Measurements from ENCODE around the gene CAMK2A. TPM values are rescaled to one million over a fixed set of nuclear protein-coding genes. Genes with fewer than 3 reads are reported as not detected.

Gene CAMK2A
- total and polyA plus RNA-seq, 3 donors from 2014 or later: 0.24 to 0.70 (median 0.25) TPM

DNA sequence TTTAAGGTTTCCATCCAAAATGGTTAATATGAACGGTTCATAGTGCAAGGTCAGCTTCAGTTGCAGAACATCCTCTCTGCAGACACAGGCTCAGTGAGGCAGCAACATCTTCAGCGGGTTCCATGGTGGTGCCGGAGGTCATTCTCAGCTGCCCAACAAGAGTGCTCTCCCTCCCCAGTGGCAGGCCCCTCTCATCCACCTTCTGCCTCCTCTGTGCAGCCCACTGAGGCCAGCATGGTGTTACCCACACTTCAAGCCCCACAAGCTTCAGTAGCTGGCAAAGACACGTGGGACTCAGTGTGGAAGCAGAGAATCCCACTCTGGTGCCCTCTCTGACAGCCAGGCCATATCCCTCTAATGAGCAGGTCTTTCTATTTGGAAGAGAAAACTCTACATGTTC lies 17.2 kb upstream of the CAMK2A start:
- H3K9me3 ChIP-seq: no peaks in the 10 kb centered on the region
- no peaks in the 10 kb centered on the region for H3K27me3 ChIP-seq
- intact Hi-C loops (cut with DNase I; ENCODE audit: low total_unique reads): no loop called here
- H3K36me3 ChIP-seq (ENCODE audit: low read depth, missing control alignments): no peaks in the 10 kb centered on the region
- 81 to 86% methylated on average over 4 of the region's 4 CpGs for WGBS, 2 donors
- TF ChIP-seq POLR2A (IDR thresholded peaks at IDR 0.05): no peak
- TF ChIP-seq, protein P1, sequence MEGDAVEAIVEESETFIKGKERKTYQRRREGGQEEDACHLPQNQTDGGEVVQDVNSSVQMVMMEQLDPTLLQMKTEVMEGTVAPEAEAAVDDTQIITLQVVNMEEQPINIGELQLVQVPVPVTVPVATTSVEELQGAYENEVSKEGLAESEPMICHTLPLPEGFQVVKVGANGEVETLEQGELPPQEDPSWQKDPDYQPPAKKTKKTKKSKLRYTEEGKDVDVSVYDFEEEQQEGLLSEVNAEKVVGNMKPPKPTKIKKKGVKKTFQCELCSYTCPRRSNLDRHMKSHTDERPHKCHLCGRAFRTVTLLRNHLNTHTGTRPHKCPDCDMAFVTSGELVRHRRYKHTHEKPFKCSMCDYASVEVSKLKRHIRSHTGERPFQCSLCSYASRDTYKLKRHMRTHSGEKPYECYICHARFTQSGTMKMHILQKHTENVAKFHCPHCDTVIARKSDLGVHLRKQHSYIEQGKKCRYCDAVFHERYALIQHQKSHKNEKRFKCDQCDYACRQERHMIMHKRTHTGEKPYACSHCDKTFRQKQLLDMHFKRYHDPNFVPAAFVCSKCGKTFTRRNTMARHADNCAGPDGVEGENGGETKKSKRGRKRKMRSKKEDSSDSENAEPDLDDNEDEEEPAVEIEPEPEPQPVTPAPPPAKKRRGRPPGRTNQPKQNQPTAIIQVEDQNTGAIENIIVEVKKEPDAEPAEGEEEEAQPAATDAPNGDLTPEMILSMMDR (IDR thresholded peaks at IDR 0.05): no peak
- no peak for DNase-seq
- H3K4me3 ChIP-seq: no peak overlapping the region
- H3K4me1 ChIP-seq: peaks cover 3% of the 10 kb centered on the region
- no peak overlapping the region for H3K27ac ChIP-seq

DNA sequence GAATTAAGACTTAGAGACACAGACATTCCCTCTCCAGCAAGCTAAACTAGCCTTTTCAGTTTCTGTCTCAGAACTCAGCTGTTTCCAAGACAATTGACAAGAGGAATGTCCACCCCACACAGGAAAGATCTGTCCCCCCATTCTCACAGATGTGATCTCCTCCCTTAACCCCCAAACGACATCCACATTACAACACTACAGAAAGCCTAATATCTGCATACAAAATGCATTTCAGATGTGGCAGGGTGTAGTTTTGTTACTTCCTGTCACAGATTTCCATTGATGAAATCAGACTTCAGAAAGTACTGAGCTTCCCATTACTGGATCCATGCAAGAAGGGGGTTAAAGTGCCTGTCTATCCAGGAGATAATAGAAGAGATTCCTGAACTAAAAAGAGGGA lies 16.0 kb upstream of the CAMK2A start:
- H3K9me3 ChIP-seq: no peaks in the 10 kb centered on the region
- TF ChIP-seq POLR2A (IDR thresholded peaks at IDR 0.05): no peak
- TF ChIP-seq, protein P1 (IDR thresholded peaks at IDR 0.05): no peak
- WGBS, 2 donors: 59 to 73% methylated on average over 1 of the region's 1 CpG
- DNase-seq: no peak
- H3K4me3 ChIP-seq: no peak overlapping the region
- no peak overlapping the region for H3K27ac ChIP-seq
- intact Hi-C loops (cut with DNase I; ENCODE audit: low total_unique reads): no loop called here
- H3K27me3 ChIP-seq: no peaks in the 10 kb centered on the region
- peaks cover 3% of the 10 kb centered on the region for H3K4me1 ChIP-seq
- no peaks in the 10 kb centered on the region for H3K36me3 ChIP-seq (ENCODE audit: low read depth, missing control alignments)

DNA sequence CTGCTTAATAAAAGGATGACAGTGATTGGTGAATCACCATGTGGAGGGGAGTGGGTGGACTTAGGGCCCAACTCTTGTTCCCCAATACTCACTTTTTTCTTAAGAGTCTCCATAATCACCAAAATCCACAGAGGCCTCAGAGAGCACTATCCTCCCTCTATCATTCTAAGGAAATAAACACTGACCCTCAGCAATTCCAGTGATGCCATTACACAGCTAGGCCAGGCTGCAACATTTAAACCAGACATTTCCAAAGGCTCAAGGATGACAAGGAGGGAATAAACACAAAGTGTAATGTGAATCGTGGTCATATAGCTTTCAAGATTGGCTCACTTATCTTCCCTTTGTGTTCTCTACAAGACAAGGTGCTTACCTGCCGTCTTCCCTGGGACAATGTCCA lies 15.5 kb upstream of the CAMK2A start:
- H3K9me3 ChIP-seq: no peaks in the 10 kb centered on the region
- no peak overlapping the region for H3K27ac ChIP-seq
- WGBS, 2 donors: 85 to 92% methylated on average over 2 of the region's 2 CpGs
- H3K4me1 ChIP-seq: peaks cover 3% of the 10 kb centered on the region
- no peak for TF ChIP-seq POLR2A (IDR thresholded peaks at IDR 0.05)
- TF ChIP-seq, protein P1 (IDR thresholded peaks at IDR 0.05): no peak
- no peak overlapping the region for H3K4me3 ChIP-seq
- intact Hi-C loops (cut with DNase I; ENCODE audit: low total_unique reads): no loop called here
- no peaks in the 10 kb centered on the region for H3K27me3 ChIP-seq
- DNase-seq: no peak
- no peaks in the 10 kb centered on the region for H3K36me3 ChIP-seq (ENCODE audit: low read depth, missing control alignments)

DNA sequence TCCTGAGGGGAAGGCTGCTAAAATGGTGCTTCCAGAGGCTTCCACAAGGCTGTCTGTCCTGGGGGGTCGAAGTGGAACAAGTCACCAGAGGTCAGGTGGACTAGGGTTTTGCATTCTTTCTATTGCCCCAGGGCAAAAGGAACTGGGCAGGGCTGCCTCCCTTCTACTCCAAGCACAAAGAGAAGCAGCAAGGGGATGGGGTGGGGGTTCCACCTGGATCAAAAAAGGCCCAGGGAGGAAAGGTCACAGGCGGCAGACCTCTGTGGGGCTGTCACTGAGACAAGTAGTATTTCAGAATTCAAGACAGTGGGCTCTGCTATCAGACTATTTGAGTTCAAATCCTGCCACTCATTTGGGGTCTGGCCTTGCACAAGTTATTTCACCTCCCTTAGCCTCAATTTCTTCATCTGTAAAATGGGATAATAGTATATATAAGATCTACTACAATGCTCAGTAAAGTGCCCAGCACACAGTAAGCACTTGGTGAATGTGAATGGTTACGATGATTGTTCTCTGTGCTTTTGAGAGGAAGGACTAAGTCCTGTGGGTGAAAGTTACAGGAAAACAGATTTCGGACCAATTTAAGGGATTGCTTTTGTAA lies 15.0 kb upstream of the CAMK2A start:
- 86 to 94% methylated on average over 4 of the region's 4 CpGs for WGBS, 2 donors
- Histone ChIP-seq H3K27ac (no peak overlapping the region), H3K36me3 (ENCODE audit: low read depth, missing control alignments) (no peaks in the 10 kb centered on the region), H3K9me3 (no peaks in the 10 kb centered on the region), H3K4me1 (peaks cover 3% of the 10 kb centered on the region), H3K27me3 (no peaks in the 10 kb centered on the region), H3K4me3 (no peak overlapping the region)
- no peak for DNase-seq
- intact Hi-C loops (cut with DNase I; ENCODE audit: low total_unique reads): no loop called here
- TF ChIP-seq, protein P1 (IDR thresholded peaks at IDR 0.05): no peak
- TF ChIP-seq POLR2A (IDR thresholded peaks at IDR 0.05): no peak

Measured in testis (tissue), 3 donors.